Measurements from ENCODE around the gene VEGFA.

Gene VEGFA

DNA sequence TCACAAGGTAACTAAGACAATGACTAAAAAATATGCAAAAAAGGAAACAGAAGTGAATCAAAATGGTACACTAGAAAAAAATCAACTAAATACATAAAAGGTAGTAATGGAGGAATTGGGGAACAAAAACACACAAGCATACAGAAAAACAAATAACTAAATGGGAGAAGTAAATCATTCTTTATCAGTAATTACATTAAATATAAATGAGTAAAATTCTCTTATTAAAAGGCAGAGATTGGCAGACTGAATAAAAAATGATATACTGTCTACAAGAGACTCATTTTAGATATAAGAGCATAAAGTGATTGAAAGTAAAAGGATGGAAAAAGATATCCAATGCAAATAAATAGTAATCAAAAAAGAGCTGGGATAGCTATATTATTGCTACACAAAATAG lies 39.4 kb upstream of the VEGFA start:
- Histone ChIP-seq H3K4me3 (ENCODE audit: low read depth in 1 of 2, low read length in 1 of 2) (no peak overlapping the region), H3K27ac (no peak overlapping the region), H3K27me3 (peaks cover 22% of the 10 kb centered on the region), H3K4me1 (ENCODE audit: control insufficient read depth in 1 of 2, insufficient read depth in 1 of 2, low read depth in 1 of 2, low read length in 1 of 2) (peaks cover 5 to 9% of the 10 kb centered on the region in 2 experiments), H3K36me3 (no peaks in the 10 kb centered on the region), H3K9me3 (peaks cover 7% of the 10 kb centered on the region)
- TF ChIP-seq, protein P1, sequence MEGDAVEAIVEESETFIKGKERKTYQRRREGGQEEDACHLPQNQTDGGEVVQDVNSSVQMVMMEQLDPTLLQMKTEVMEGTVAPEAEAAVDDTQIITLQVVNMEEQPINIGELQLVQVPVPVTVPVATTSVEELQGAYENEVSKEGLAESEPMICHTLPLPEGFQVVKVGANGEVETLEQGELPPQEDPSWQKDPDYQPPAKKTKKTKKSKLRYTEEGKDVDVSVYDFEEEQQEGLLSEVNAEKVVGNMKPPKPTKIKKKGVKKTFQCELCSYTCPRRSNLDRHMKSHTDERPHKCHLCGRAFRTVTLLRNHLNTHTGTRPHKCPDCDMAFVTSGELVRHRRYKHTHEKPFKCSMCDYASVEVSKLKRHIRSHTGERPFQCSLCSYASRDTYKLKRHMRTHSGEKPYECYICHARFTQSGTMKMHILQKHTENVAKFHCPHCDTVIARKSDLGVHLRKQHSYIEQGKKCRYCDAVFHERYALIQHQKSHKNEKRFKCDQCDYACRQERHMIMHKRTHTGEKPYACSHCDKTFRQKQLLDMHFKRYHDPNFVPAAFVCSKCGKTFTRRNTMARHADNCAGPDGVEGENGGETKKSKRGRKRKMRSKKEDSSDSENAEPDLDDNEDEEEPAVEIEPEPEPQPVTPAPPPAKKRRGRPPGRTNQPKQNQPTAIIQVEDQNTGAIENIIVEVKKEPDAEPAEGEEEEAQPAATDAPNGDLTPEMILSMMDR (IDR thresholded peaks at IDR 0.05), result no peak

DNA sequence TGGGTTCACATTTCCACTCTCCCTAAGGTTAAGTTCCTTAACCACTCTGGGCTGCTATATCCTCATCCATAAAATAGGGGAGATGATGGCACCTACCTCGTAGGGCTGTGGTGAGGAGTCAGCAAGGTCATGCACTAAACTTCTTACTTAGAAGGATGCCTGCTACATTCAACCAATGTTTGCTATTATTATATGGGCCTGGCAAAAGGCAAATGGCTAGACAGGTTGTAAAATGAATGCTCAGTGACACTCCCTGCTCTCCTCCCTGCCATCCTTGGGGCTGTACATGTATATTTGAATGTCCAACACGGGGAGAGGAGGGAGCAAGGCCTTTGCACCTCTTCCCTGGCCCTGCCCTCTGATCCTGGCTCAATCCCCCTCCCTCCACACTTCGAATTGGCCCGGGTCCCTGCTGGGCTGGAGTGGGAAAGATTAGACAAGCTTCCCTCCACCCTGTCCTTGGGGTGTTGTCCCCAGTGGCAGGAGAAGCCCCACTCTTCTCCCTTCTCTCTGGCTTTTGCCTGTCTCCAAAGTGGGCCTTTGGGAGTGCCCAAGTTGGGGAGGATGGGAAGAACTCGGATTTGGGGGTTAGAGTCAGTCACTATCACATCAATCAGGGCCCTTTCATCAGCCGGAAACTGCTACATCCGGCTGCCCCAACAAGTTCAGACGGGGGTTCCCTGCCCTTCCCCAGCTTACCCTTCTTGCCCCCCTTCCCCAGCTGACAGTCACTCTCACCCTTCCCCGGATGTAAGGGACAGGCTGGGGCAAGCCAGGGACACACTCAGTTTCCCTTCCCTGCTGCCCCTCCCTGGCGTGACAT lies 36.3 kb upstream of the VEGFA start:
- H3K27me3 ChIP-seq, result peaks cover 20% of the 10 kb centered on the region
- no peak overlapping the region for H3K27ac ChIP-seq
- no peak overlapping the region for H3K4me3 ChIP-seq (ENCODE audit: low read depth in 1 of 2, low read length in 1 of 2)

DNA sequence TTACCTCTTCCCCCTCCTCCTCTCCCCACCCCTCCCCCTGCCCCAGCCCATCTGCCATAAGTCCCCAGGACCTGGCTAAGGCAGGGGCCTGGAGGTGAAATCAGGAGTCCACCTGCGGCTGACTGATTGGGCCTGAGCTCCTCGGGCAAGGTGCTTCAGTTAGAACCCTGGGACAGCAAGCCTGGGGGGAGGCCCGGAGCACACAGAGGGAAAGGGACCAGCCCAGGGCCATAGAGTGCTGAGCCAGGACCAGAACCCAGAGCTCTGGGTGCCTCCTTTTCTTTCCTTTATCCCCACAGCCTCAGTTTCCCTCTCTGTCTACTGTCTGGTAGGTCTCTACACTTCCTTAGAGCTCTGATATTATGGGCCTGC lies 35.7 kb upstream of the VEGFA start:
- no peak overlapping the region for H3K4me3 ChIP-seq (ENCODE audit: low read depth in 1 of 2, low read length in 1 of 2)
- H3K36me3 ChIP-seq, result no peaks in the 10 kb centered on the region
- TF ChIP-seq, protein P1 (IDR thresholded peaks at IDR 0.05), result no peak
- H3K9me3 ChIP-seq, result peaks cover 7% of the 10 kb centered on the region
- no peaks in the 10 kb centered on the region for H3K4me1 ChIP-seq (ENCODE audit: control insufficient read depth in 1 of 2, insufficient read depth in 1 of 2, low read depth in 1 of 2, low read length in 1 of 2)
- H3K27me3 ChIP-seq, result peaks cover 20% of the 10 kb centered on the region
- no peak overlapping the region for H3K27ac ChIP-seq

More for the DNA sequence above, 36.3 kb upstream of the VEGFA start:
- no peaks in the 10 kb centered on the region for H3K36me3 ChIP-seq
- TF ChIP-seq, protein P1 (IDR thresholded peaks at IDR 0.05), result no peak
- H3K9me3 ChIP-seq, result peaks cover 7% of the 10 kb centered on the region
- no peaks in the 10 kb centered on the region for H3K4me1 ChIP-seq (ENCODE audit: control insufficient read depth in 1 of 2, insufficient read depth in 1 of 2, low read depth in 1 of 2, low read length in 1 of 2)

DNA sequence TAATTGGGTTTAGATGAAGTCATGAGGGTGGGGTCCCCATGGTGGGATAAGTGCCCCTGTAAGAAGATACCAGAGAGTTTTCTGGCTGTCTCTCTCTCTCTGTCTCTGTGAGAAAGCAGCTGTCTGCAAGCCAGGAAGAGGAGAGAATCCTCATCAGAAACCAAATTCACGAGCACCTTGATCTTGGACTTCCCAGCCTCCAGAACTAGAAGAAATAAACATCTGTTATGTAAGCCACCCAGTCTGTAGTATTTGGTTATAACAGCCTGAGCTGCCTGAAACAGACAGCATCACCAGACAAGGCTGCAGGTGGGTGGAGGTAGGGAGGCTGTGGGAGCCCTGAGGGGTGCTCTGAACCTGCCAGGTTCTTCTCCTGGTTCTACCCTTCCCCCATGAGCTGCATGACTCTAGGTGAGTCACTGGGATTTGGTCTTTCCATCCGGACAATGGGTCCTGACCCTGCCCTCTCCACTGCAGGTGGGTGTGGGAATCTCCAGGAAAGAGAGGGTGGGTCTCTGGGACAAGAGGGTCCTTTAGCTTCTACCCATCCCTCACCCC lies 34.3 kb upstream of the VEGFA start:
- H3K27ac ChIP-seq, result no peak overlapping the region

DNA sequence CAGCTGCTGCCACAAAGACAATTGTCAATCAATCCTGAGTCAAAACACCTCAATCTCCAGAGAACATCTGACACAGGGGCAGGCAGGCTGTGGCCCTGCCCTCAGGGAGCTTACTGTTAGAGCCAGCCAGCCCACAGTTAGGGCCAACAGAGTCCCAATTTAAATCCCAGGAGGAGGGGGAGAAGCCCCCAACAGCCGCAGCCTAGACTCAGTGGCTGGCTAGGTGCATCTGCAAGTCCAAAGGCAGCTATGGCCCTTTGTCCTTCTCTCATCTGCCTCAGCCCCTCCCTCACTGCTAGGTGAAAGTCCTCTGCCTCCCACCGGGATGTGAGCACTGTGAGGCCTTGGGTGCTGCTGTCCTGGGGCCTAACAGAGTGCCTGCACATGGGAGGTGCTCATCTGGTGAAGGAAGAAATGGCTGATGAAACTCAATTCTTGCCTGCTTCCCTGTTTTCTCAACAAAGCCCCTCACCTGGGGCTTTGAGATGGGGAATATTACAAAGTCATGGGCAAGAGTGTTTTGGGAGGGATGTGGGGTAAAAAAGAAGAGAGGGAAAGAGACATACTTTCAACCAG lies 33.7 kb upstream of the VEGFA start:
- H3K9me3 ChIP-seq, result no peaks in the 10 kb centered on the region
- peaks cover 20% of the 10 kb centered on the region for H3K27me3 ChIP-seq
- H3K36me3 ChIP-seq, result no peaks in the 10 kb centered on the region
- H3K4me3 ChIP-seq (ENCODE audit: low read depth in 1 of 2, low read length in 1 of 2), result no peak overlapping the region
- H3K27ac ChIP-seq, result no peak overlapping the region
- no peaks in the 10 kb centered on the region for H3K4me1 ChIP-seq (ENCODE audit: control insufficient read depth in 1 of 2, insufficient read depth in 1 of 2, low read depth in 1 of 2, low read length in 1 of 2)
- TF ChIP-seq, protein P1 (IDR thresholded peaks at IDR 0.05), result no peak

More for the DNA sequence above, 34.3 kb upstream of the VEGFA start:
- Histone ChIP-seq H3K4me1 (ENCODE audit: control insufficient read depth in 1 of 2, insufficient read depth in 1 of 2, low read depth in 1 of 2, low read length in 1 of 2) (no peaks in the 10 kb centered on the region), H3K9me3 (peaks cover 4% of the 10 kb centered on the region), H3K4me3 (ENCODE audit: low read depth in 1 of 2, low read length in 1 of 2) (no peak overlapping the region), H3K36me3 (no peaks in the 10 kb centered on the region), H3K27me3 (peaks cover 20% of the 10 kb centered on the region)
- TF ChIP-seq, protein P1 (IDR thresholded peaks at IDR 0.05), result no peak
